Erythroblast (primary cell): ENCODE data around the gene ADH4.

Experiments
- DNase-seq, 2 experiments: peaks; one replicate each; lab custom pipeline; 2025; lab: John Stamatoyannopoulos, UW
- GATA1 ChIP-seq: IDR thresholded peaks from 2 replicates; pipeline ENCODE4 v1.6.1; 2011; ENCODE audit warnings: low read depth, mild to moderate bottlenecking, control low read depth, low read length, moderate library complexity
- POLR2A ChIP-seq: IDR thresholded peaks from 2 replicates; pipeline ENCODE4 v1.6.1; 2011; ENCODE audit warnings: mild to moderate bottlenecking, low read length

Gene ADH4

GRCh38 chr4:99079625-99080295, 64.3 kb downstream of the ADH4 start:
- TF ChIP-seq POLR2A (no peak), GATA1 (no peak)
- DNase-seq, result no peak

- TF ChIP-seq GATA1, result no peak
- TF ChIP-seq POLR2A, result no peak
- peak in 1 of 2 experiments; percentile 13 for DNase-seq
Observed at GRCh38 chr4:99078931-99079624, 65.0 kb downstream of the ADH4 start.

- TF ChIP-seq POLR2A, result no peak
- TF ChIP-seq GATA1, result no peak
- no peak for DNase-seq
Observed at GRCh38 chr4:99078336-99078735, 65.8 kb downstream of the ADH4 start.

GRCh38 chr4:99077177-99077576, 66.9 kb downstream of the ADH4 start:
- no peak for DNase-seq
- no peak for TF ChIP-seq GATA1
- TF ChIP-seq POLR2A, result no peak

GRCh38 chr4:99076292-99076976, 67.7 kb downstream of the ADH4 start:
- no peak for DNase-seq
- TF ChIP-seq GATA1, result no peak
- TF ChIP-seq POLR2A, result no peak

- TF ChIP-seq GATA1 (no peak), POLR2A (no peak)
- DNase-seq, result peak in 1 of 2 experiments; percentile 4
Observed at GRCh38 chr4:99074816-99075215, 69.3 kb downstream of the ADH4 start.
